ENCODE measurements around the gene BST2.
"Not testable (repeated sequence)": the region's sequence is repeated elsewhere in the genome, so short reads cannot be mapped to it uniquely, and the experiment has no call there.

BST2 gene

GRCh38 chr19:17379221-17379631, 26.2 kb downstream of the BST2 start:
- DNase-seq (ENCODE audit: extremely low read depth, insufficient read length), result no peak
- no peak for TF ChIP-seq CTCF (IDR thresholded peaks at IDR 0.05; ENCODE audit: insufficient read depth, low read length, poor library complexity, severe bottlenecking)
- Histone ChIP-seq H3K4me3 (replicated peaks; ENCODE audit: low read depth, low read length) (no peak overlapping the region), H3K27me3 (replicated peaks; ENCODE audit: control insufficient read depth, insufficient read depth, low read length) (no peaks in the 10 kb centered on the region), H3K36me3 (ENCODE audit: control insufficient read depth, insufficient read depth, low read length) (no peaks in the 10 kb centered on the region)

GRCh38 chr19:17378271-17378670, 27.2 kb downstream of the BST2 start:
- no peak for TF ChIP-seq CTCF (IDR thresholded peaks at IDR 0.05; ENCODE audit: insufficient read depth, low read length, poor library complexity, severe bottlenecking)
- Histone ChIP-seq H3K4me3 (replicated peaks; ENCODE audit: low read depth, low read length) (no peak overlapping the region), H3K27me3 (replicated peaks; ENCODE audit: control insufficient read depth, insufficient read depth, low read length) (no peaks in the 10 kb centered on the region), H3K36me3 (ENCODE audit: control insufficient read depth, insufficient read depth, low read length) (no peaks in the 10 kb centered on the region)
- no peak for DNase-seq (ENCODE audit: extremely low read depth, insufficient read length)

- Histone ChIP-seq H3K4me3 (replicated peaks; ENCODE audit: low read depth, low read length) (no peak within 1 kb of the TSS), H3K36me3 (ENCODE audit: control insufficient read depth, insufficient read depth, low read length) (no peaks in the 10 kb centered on the region), H3K27me3 (replicated peaks; ENCODE audit: control insufficient read depth, insufficient read depth, low read length) (no peaks in the 10 kb centered on the region)
- TF ChIP-seq CTCF (IDR thresholded peaks at IDR 0.05; ENCODE audit: insufficient read depth, low read length, poor library complexity, severe bottlenecking), result no peak
- no peak for DNase-seq (ENCODE audit: extremely low read depth, insufficient read length)
These were observed 28.4 kb downstream of the BST2 start, which contains the start of gene PLVAP for GRCh38 chr19:17376935-17377600. TSS of gene PLVAP (minus strand) at chr19:17377342. CDS start at chr19:17377288, 54 bp downstream.

GRCh38 chr19:17370026-17370587, 35.3 kb downstream of the BST2 start:
- no peaks in the 10 kb centered on the region; the same call in 1 of the 2 replicates for H3K27me3 ChIP-seq (replicated peaks; ENCODE audit: control insufficient read depth, insufficient read depth, low read length)
- no peaks in the 10 kb centered on the region for H3K36me3 ChIP-seq (ENCODE audit: control insufficient read depth, insufficient read depth, low read length)
- TF ChIP-seq CTCF (IDR thresholded peaks at IDR 0.05; ENCODE audit: insufficient read depth, low read length, poor library complexity, severe bottlenecking), result no peak
- DNase-seq (ENCODE audit: extremely low read depth, insufficient read length), result peak; percentile 65
- peak overlapping the region; percentile 33 for H3K4me3 ChIP-seq (replicated peaks; ENCODE audit: low read depth, low read length)

GRCh38 chr19:17365361-17365760, 40.1 kb downstream of the BST2 start:
- no peak for TF ChIP-seq CTCF (IDR thresholded peaks at IDR 0.05; ENCODE audit: insufficient read depth, low read length, poor library complexity, severe bottlenecking)
- DNase-seq (ENCODE audit: extremely low read depth, insufficient read length), result no peak
- Histone ChIP-seq H3K27me3 (replicated peaks; ENCODE audit: control insufficient read depth, insufficient read depth, low read length) (no peaks in the 10 kb centered on the region; the same call in 1 of the 2 replicates), H3K36me3 (ENCODE audit: control insufficient read depth, insufficient read depth, low read length) (no peaks in the 10 kb centered on the region), H3K4me3 (replicated peaks; ENCODE audit: low read depth, low read length) (no peak overlapping the region)

- H3K27me3 ChIP-seq (replicated peaks; ENCODE audit: control insufficient read depth, insufficient read depth, low read length); H3K4me3 ChIP-seq (replicated peaks; ENCODE audit: low read depth, low read length); H3K36me3 ChIP-seq (ENCODE audit: control insufficient read depth, insufficient read depth, low read length); DNase-seq (ENCODE audit: extremely low read depth, insufficient read length): not testable (repeated sequence)
These were observed 41.4 kb downstream of the BST2 start for GRCh38 chr19:17363852-17364605.

Measured in GM06990 (cell line).